HepG2 (cell line): ENCODE data around the gene OSBPL3. TPM values are rescaled to one million over a fixed set of nuclear protein-coding genes. Genes with fewer than 3 reads are reported as not detected.
A peak's percentile ranks its signal among the peaks of the same experiment; 100 is the strongest.

Experiments used
- ATAC-seq: fragments of 200-7000 bp; cut with Tn5 transposase; 3 replicates; pipeline ENCODE4 v1.9.1; 2020; ENCODE audit warnings: mild to moderate bottlenecking, moderate library complexity
- BruUV-seq: library from RNA; stranded (reverse); fragments of 400-500 nt; replicated peaks from 2 replicates; lab custom pipeline; 2021; lab: Mats Ljungman, UMichigan
- CTCF ChIA-PET: fragments of 300-600 bp; formaldehyde crosslinking; extraction: SDS; loops from one replicate; lab custom pipeline; 2021; ENCODE audit warnings: low total read pairs, inconsistent platforms, low intra/inter-chr PET ratio; lab: Yijun Ruan, JAX
- POLR2A ChIA-PET: fragments of 350-600 bp; sonication (Branson Sonifier 250); formaldehyde crosslinking; loops from one replicate; lab custom pipeline; 2020; ENCODE audit warnings: antibody characterized with exemption, inconsistent platforms; lab: Yijun Ruan, JAX
- DNase-seq: peaks from one replicate; pipeline ENCODE4 v3.0.0-alpha.2; 2015; ENCODE audit warnings: low spot score
- FAIRE-seq: peaks from 3 replicates; lab custom pipeline; 2011; peaks lifted over from hg19 to GRCh38; lab: Jason Lieb, UNC
- H2AFZ ChIP-seq: one replicate; pipeline ENCODE4 v1.6.1; 2011; ENCODE audit warnings: low read length, inconsistent platforms
- H3K27ac ChIP-seq: fragments of 300-600 bp; 3 replicates; pipeline ENCODE4 v1.8.0; 2011; ENCODE audit warnings: mixed run types, mild to moderate bottlenecking, mixed read lengths, low read length, inconsistent platforms; ENCODE audit not compliant: insufficient read depth; ENCODE audit errors: extremely low read length
- H3K27me3 ChIP-seq, 2 experiments: fragments of 200-600 bp in 1 of 2; 2 replicates in 1 of 2; 3 replicates in 1 of 2; pipeline versions ENCODE4 v1.6.0 to v1.8.0; 2011; ENCODE audit warnings: low read length in 2 of 2, mild to moderate bottlenecking in 2 of 2, moderate library complexity in 2 of 2, inconsistent platforms in 1 of 2; ENCODE audit not compliant: insufficient read depth in 2 of 2, control insufficient read depth in 1 of 2
- H3K36me3 ChIP-seq, 2 experiments: fragments of 200-600 bp in 1 of 2; replicated peaks in 1 of 2; 2 replicates in 1 of 2; 3 replicates in 1 of 2; pipeline versions ENCODE4 v1.5.1 to v1.8.0; 2011; ENCODE audit warnings: low read length in 2 of 2, inconsistent platforms in 1 of 2; ENCODE audit not compliant: insufficient read depth in 2 of 2, control insufficient read depth in 1 of 2
- H3K4me1 ChIP-seq: 2 replicates; pipeline ENCODE4 v1.5.1; 2012; ENCODE audit warnings: low read length, inconsistent platforms; ENCODE audit not compliant: insufficient read depth
- H3K4me2 ChIP-seq: 2 replicates; pipeline ENCODE4 v1.6.0; 2011; ENCODE audit warnings: low read depth, low read length, inconsistent platforms
- H3K4me3 ChIP-seq, 3 experiments: fragments of 200-600 bp in 1 of 3; sonication (generic), shearing (Covaris generic) in 1 of 3; replicated peaks in 1 of 3; 2 replicates each; pipeline ENCODE4 v1.5.1; 2011 to 2016; ENCODE audit warnings: low read length in 3 of 3, inconsistent platforms in 2 of 3, low read depth in 2 of 3, mild to moderate bottlenecking in 2 of 3, control low read depth in 1 of 3, mixed read lengths in 1 of 3; ENCODE audit not compliant: insufficient read depth in 1 of 3
- H3K79me2 ChIP-seq: one replicate; pipeline ENCODE4 v1.6.1; 2011; ENCODE audit warnings: low read length, inconsistent platforms; ENCODE audit not compliant: insufficient read depth
- H3K9ac ChIP-seq: 2 replicates; pipeline ENCODE4 v1.6.0; 2011; ENCODE audit warnings: mild to moderate bottlenecking, low read depth, low read length, inconsistent platforms; ENCODE audit not compliant: insufficient read depth
- H3K9me3 ChIP-seq: 2 replicates; pipeline ENCODE4 v1.5.1; 2012; ENCODE audit warnings: mild to moderate bottlenecking, low read length
- H4K20me1 ChIP-seq: 2 replicates; pipeline ENCODE4 v1.6.0; 2011; ENCODE audit warnings: inconsistent platforms, mild to moderate bottlenecking, low read length, moderate library complexity; ENCODE audit not compliant: insufficient read depth
- CEBPZ ChIP-seq: IDR thresholded peaks from 2 replicates; pipeline ENCODE4 v1.6.1; 2012; ENCODE audit warnings: low read length, improper control_type of control experiment
- NFYC ChIP-seq: IDR thresholded peaks from 2 replicates; pipeline ENCODE4 v1.6.1; 2016; ENCODE audit warnings: missing genetic modification reagents, missing compliant biosample characterization
- NPAS2 ChIP-seq: sonication (generic); formaldehyde crosslinking; IDR thresholded peaks from 2 replicates; pipeline ENCODE4 v1.8.0; 2022; ENCODE audit warnings: mild to moderate bottlenecking, missing genetic modification reagents, borderline replicate concordance
- PAXIP1 ChIP-seq: sonication (generic); formaldehyde crosslinking; conservative IDR thresholded peaks from 2 replicates; pipeline ENCODE4 v1.4.0; 2020; ENCODE audit warnings: mild to moderate bottlenecking, missing genetic modification reagents, moderate library complexity
- ZKSCAN1 ChIP-seq: fragments of 150-350 bp; IDR thresholded peaks from 2 replicates; pipeline ENCODE4 v1.6.1; 2014; ENCODE audit warnings: low read length
- ZNF790 ChIP-seq: sonication (generic); formaldehyde crosslinking; IDR thresholded peaks from 2 replicates; pipeline ENCODE4 v1.8.0; 2022; ENCODE audit warnings: missing genetic modification reagents, mild to moderate bottlenecking, borderline replicate concordance
- WGBS: methylation state at CpG from one replicate; pipeline ENCODE4 v1.1.6; 2017; ENCODE audit warnings: low lambda C conversion rate; 5-methylcytosine and 5-hydroxymethylcytosine counted together
- in situ Hi-C: cut with HindIII; loops from 2 replicates; pipeline ENCODE4 v1.10.0; 2017; ENCODE audit warnings: low pct_unique_long_range_greater_than_20kb; ENCODE audit not compliant: extremely low pct_ligation_motif_present
- intact Hi-C: fragments of 100-400 bp; cut with micrococcal nuclease; formaldehyde crosslinking; loops from one replicate; pipeline ENCODE4 v1.10.0; 2022; ENCODE audit not compliant: unreplicated experiment
- polyA plus RNA-seq, 8 experiments: library from polyadenylated mRNA; depleted of rRNA in 3 of 8; stranded (reverse) in 7 of 8; unstranded in 1 of 8; fragments of >200 nt; fragmentation: Illumina TruSeq in 4 of 8; extraction: Trizol in 4 of 8; gene quantifications; 2 replicates each; pipeline versions ENCODE4 v1.2.1 to v1.2.3, GENCODE V29; 2011 to 2016; ENCODE audit warnings: low read depth in 4 of 8, missing spikeins in 1 of 8, mixed read lengths in 1 of 8; ENCODE audit not compliant: insufficient read depth in 1 of 8
- total RNA-seq, 5 experiments: library from RNA; depleted of rRNA; stranded (reverse); fragments of >200 nt; fragmentation: Illumina TruSeq; extraction: Trizol; gene quantifications; 2 replicates each; pipeline ENCODE4 v1.2.3, GENCODE V29; 2016; ENCODE audit warnings: low read depth in 1 of 5

Gene OSBPL3
- total and polyA plus RNA-seq, 2 of the 13 experiments (the other 11 are each of a cell fraction or from before 2014, with no cell fraction given) = 8.8 to 28.9 TPM

- intact Hi-C loops (no loop called here), in situ Hi-C loops (no loop called here)
- H3K79me2 ChIP-seq = peaks cover 2% of the 10 kb centered on the region
- no peak overlapping the region for H3K4me3 ChIP-seq
- no peak for ATAC-seq
- ChIA-PET POLR2A (interaction anchor here (1.2 kb wide), 1 partner anchor 303 kb away, joined by 3 read pairs; the partner anchor contains the start of gene CYCS), CTCF (interaction anchor here (2.3 to 4.0 kb wide), 2 partner anchors 60 to 248 kb away, joined by 19 to 26 read pairs; no protein-coding TSS in a partner anchor)
- no peaks in the 10 kb centered on the region for H4K20me1 ChIP-seq
- H3K27me3 ChIP-seq = no peaks in the 10 kb centered on the region
- no peaks in the 10 kb centered on the region for H3K9me3 ChIP-seq
- 91% methylated on average over 3 of the region's 3 CpGs for whole genome bisulfite sequencing
- FAIRE-seq = no peak
- TF ChIP-seq CEBPZ (no peak), NFYC (CRISPR knock-in tag) (no peak), ZNF790 (CRISPR knock-in tag) (no peak), ZKSCAN1 (no peak), PAXIP1 (CRISPR knock-in tag) (no peak), NPAS2 (CRISPR knock-in tag) (no peak)
- peaks cover 39% of the 10 kb centered on the region for H3K4me1 ChIP-seq
- no peak overlapping the region for H2AFZ ChIP-seq
- peak overlapping the region; percentile 39 for H3K27ac ChIP-seq
- BruUV-seq = no TSS peak
- H3K36me3 ChIP-seq = peaks cover 2 to 24% of the 10 kb centered on the region in 2 experiments; a peak in 3 of 5 replicates
- no peak overlapping the region for H3K4me2 ChIP-seq
- H3K9ac ChIP-seq = no peak overlapping the region
- no peak for DNase-seq
These were observed 158.3 kb downstream of the OSBPL3 start for GRCh38 chr7:24821754-24822054.
